Right lobe of liver (tissue), 4 donors: ENCODE measurements around the gene DDIT4.

Source experiments
- POLR2A ChIP-seq: fragments of 450-650 bp; IDR thresholded peaks from one replicate; pipeline ENCODE4 v1.6.1; 2017; ENCODE audit warnings: antibody characterized with exemption, mild to moderate bottlenecking
- TF ChIP-seq, protein P1 (sequence below), 4 donors: fragments of 200-600 bp in 3 of 4; fragments of 450-650 bp in 1 of 4; IDR thresholded peaks; one replicate each; pipeline versions ENCODE4 v1.5.1 to v1.8.0; 2016 to 2022; ENCODE audit warnings: antibody characterized with exemption in 4 of 4, mild to moderate bottlenecking in 2 of 4
- donor health status: DM: no; HTN: no; CAD: no.
- donor health status: DM: no; HTN: no; CAD: no.
- donor health status: DM: no; HTN: yes; CAD: no.

DNA sequence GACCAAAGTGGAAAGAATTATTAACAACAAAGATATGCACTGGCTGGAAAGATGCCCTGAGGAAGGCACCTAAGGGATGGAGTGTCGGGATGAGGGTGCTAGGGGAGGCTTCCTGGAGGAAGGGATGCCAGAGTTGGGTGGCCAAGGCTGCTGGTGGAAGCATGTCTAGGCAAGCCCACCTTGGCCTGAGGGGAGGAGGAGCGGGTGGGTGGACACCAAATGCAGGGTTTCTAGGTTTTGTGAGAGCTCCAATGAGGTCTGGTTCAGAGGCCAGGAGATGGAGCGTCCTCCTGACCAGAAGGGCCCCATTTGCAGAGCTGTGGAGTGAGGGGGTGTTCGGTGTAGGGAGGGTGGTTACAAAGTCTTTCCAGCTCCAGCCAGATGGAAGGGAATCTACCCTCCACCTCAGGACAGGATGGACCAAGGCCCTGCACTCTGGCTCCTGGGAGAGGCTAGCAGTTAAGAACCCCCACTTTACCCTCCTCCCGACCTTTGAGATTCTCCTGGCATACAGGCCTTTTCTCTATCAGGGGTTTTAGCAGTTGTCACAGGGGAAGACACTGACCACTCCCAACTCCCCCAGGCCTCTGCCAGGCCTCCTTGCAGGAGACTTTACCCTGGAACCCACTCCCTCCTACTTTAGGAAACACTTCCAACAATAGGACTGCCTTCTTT, 3.0 kb upstream of the DDIT4 start:
- TF ChIP-seq, protein P1, sequence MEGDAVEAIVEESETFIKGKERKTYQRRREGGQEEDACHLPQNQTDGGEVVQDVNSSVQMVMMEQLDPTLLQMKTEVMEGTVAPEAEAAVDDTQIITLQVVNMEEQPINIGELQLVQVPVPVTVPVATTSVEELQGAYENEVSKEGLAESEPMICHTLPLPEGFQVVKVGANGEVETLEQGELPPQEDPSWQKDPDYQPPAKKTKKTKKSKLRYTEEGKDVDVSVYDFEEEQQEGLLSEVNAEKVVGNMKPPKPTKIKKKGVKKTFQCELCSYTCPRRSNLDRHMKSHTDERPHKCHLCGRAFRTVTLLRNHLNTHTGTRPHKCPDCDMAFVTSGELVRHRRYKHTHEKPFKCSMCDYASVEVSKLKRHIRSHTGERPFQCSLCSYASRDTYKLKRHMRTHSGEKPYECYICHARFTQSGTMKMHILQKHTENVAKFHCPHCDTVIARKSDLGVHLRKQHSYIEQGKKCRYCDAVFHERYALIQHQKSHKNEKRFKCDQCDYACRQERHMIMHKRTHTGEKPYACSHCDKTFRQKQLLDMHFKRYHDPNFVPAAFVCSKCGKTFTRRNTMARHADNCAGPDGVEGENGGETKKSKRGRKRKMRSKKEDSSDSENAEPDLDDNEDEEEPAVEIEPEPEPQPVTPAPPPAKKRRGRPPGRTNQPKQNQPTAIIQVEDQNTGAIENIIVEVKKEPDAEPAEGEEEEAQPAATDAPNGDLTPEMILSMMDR (IDR thresholded peaks at IDR 0.05) = no peak
- TF ChIP-seq POLR2A = no peak
